Suprapubic skin (tissue), 4 donors: ENCODE measurements around the gene SAMD11. TPM values are rescaled to one million over a fixed set of nuclear protein-coding genes. Genes with fewer than 3 reads are reported as not detected.
"Not testable (repeated sequence)": the region's sequence is repeated elsewhere in the genome, so short reads cannot be mapped to it uniquely, and the experiment has no call there.

Experiments
- DNase-seq, 2 donors: peaks; one replicate each; pipeline ENCODE4 v3.0.0-alpha.2; 2019; ENCODE audit warnings: low spot score in 2 of 2
- H3K27ac ChIP-seq: fragments of 200-600 bp; sonication (generic); one replicate; pipeline ENCODE4 v1.5.1; 2019
- H3K27me3 ChIP-seq: fragments of 200-600 bp; sonication (generic); one replicate; pipeline ENCODE4 v1.5.1; 2019
- H3K36me3 ChIP-seq: fragments of 200-600 bp; sonication (generic); one replicate; pipeline ENCODE4 v1.5.1; 2019
- H3K4me1 ChIP-seq: fragments of 200-600 bp; sonication (generic); one replicate; pipeline ENCODE4 v1.5.1; 2019
- H3K4me3 ChIP-seq: fragments of 200-600 bp; sonication (generic); one replicate; pipeline ENCODE4 v1.5.1; 2019; ENCODE audit warnings: mild to moderate bottlenecking
- H3K9me3 ChIP-seq: fragments of 200-600 bp; sonication (generic); one replicate; pipeline ENCODE4 v1.5.1; 2019
- EP300 ChIP-seq: sonication (generic); formaldehyde crosslinking; IDR thresholded peaks from one replicate; pipeline ENCODE4 v1.6.1; 2017; ENCODE audit warnings: antibody characterized with exemption
- POLR2A ChIP-seq, 2 donors: fragments of 450-650 bp; IDR thresholded peaks; one replicate each; pipeline ENCODE4 v1.6.1; 2017; ENCODE audit warnings: antibody characterized with exemption in 2 of 2, mild to moderate bottlenecking in 2 of 2, moderate library complexity in 2 of 2
- POLR2AphosphoS5 ChIP-seq, 3 donors: sonication (generic); formaldehyde crosslinking; IDR thresholded peaks; one replicate each; pipeline ENCODE4 v1.6.1; 2017; ENCODE audit warnings: antibody characterized with exemption in 3 of 3
- WGBS: methylation state at CpG from one replicate; pipeline ENCODE4 v1.1.5; 2018; 5-methylcytosine and 5-hydroxymethylcytosine counted together
- total RNA-seq, 4 donors: library from RNA; depleted of rRNA; stranded (reverse); fragments of >200 nt; gene quantifications; one replicate each; pipeline ENCODE4 v1.1.0, GENCODE V29; 2016
- TF ChIP-seq, protein P1 (sequence below), 2 donors: fragments of 200-600 bp in 1 of 2; fragments of 450-650 bp in 1 of 2; sonication (generic) in 1 of 2; IDR thresholded peaks; one replicate each; pipeline ENCODE4 v1.5.1; 2016 to 2019; ENCODE audit warnings: antibody characterized with exemption in 2 of 2, mild to moderate bottlenecking in 1 of 2, moderate library complexity in 1 of 2

The SAMD11 gene
- total RNA-seq, 4 donors from 2014 or later: 0.85 to 2.0 (median 1.5) TPM; not detected in 1

DNA sequence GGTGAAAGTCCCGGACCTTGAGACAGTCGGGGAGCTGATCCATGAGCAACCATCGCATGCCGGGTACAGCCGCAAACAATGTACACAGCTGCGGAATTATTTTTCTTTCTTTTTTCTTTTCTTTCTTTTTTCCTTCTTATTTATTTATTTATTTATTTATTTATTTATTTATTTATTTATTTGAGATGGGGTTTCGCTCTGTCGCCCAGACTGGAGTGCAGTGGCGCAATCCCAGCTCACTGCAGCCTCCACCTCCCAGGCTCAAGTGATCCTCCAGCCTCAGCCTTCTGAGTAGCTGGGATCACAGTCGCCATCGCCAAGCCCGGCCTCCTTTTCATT is 60.7 kb downstream of the SAMD11 start:
- TF ChIP-seq POLR2A (IDR thresholded peaks at IDR 0.05): no peak
- TF ChIP-seq, protein P1, sequence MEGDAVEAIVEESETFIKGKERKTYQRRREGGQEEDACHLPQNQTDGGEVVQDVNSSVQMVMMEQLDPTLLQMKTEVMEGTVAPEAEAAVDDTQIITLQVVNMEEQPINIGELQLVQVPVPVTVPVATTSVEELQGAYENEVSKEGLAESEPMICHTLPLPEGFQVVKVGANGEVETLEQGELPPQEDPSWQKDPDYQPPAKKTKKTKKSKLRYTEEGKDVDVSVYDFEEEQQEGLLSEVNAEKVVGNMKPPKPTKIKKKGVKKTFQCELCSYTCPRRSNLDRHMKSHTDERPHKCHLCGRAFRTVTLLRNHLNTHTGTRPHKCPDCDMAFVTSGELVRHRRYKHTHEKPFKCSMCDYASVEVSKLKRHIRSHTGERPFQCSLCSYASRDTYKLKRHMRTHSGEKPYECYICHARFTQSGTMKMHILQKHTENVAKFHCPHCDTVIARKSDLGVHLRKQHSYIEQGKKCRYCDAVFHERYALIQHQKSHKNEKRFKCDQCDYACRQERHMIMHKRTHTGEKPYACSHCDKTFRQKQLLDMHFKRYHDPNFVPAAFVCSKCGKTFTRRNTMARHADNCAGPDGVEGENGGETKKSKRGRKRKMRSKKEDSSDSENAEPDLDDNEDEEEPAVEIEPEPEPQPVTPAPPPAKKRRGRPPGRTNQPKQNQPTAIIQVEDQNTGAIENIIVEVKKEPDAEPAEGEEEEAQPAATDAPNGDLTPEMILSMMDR (IDR thresholded peaks at IDR 0.05): no peak
- no peak for TF ChIP-seq POLR2AphosphoS5 (IDR thresholded peaks at IDR 0.05)
- TF ChIP-seq EP300: no peak

DNA sequence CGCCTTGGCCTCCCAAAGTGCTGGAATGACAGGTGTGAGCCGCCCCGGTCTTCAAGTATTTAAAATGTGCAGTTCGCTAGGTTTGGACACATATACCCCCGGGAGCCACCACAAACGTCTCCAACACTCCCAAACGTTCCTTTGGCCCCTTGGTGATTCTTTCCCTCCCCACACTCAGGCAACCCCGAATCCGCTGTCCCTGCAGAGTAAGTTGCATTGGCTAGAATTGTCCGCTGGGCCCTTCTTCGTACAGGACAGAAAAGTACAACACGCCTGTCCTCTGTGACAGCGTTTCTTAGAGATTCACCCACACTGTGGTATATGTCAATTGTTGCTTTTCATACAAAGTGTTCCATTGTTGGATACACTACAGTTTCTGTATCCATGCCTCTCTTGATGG is 61.4 kb downstream of the SAMD11 start:
- Histone ChIP-seq H3K4me1 (peaks cover 7% of the 10 kb centered on the region), H3K27ac (no peak overlapping the region), H3K4me3 (no peak overlapping the region), H3K27me3 (peaks cover 60% of the 10 kb centered on the region), H3K36me3 (no peaks in the 10 kb centered on the region), H3K9me3 (no peaks in the 10 kb centered on the region)
- TF ChIP-seq, protein P1 (IDR thresholded peaks at IDR 0.05): no peak
- TF ChIP-seq EP300 (no peak), POLR2A (IDR thresholded peaks at IDR 0.05) (no peak), POLR2AphosphoS5 (IDR thresholded peaks at IDR 0.05) (no peak)
- DNase-seq: no peak
- WGBS: 81% methylated on average over 13 of the region's 13 CpGs

More for the DNA sequence above, 60.7 kb downstream of the SAMD11 start:
- H3K27me3 ChIP-seq: peaks cover 62% of the 10 kb centered on the region
- H3K27ac ChIP-seq: no peak overlapping the region
- no peak for DNase-seq
- 61% methylated on average over 12 of the region's 12 CpGs for WGBS
- peaks cover 11% of the 10 kb centered on the region for H3K4me1 ChIP-seq
- H3K36me3 ChIP-seq: no peaks in the 10 kb centered on the region
- H3K9me3 ChIP-seq: no peaks in the 10 kb centered on the region
- no peak overlapping the region for H3K4me3 ChIP-seq

DNA sequence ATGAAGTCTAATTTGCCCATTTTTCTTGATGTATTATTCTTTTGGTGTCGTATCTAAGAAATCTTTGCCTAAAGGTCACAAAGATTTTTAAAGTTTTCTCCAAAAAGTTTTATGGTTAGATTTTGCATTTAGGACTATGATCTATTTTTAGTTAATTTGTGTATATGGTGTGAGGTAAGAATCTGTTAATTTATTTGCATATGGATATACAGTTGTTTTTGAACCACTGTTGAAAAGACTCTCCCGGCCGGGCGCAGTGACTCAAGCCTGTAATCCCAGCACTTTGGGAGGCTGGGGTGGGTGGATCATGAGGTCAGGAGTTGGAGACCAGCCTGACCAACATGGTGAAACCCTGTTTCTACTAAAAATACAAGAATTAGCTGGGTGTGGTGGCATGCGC is 64.3 kb downstream of the SAMD11 start:
- not testable (repeated sequence) for H3K27ac ChIP-seq, H3K4me1 ChIP-seq, H3K36me3 ChIP-seq, H3K4me3 ChIP-seq, DNase-seq, H3K9me3 ChIP-seq
- WGBS: 81% methylated on average over 5 of the region's 5 CpGs
- peaks cover 41% of the 10 kb centered on the region for H3K27me3 ChIP-seq

DNA sequence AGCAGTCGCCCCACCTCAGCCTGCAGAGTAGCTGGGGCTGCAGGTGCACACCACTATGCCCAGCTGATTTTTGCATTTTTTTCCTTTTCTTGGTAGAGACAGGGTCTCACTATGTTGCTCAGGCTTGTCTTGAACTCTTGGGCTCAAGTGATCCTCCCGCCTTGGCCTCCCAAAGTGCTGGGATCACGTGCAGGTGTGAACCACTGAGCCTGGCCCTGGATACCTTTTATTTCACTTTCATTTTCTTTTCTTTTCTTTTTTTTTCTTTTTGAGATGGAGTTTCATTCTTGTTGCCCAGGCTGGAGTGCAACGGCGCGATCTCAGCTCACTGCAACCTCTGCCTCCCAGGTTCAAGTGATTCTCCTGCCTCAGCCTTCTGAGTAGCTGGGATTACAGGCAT is 67.6 kb downstream of the SAMD11 start:
- not testable (repeated sequence) for H3K9me3 ChIP-seq, DNase-seq, H3K4me1 ChIP-seq, H3K27ac ChIP-seq, H3K36me3 ChIP-seq, H3K4me3 ChIP-seq
- H3K27me3 ChIP-seq: peaks cover 18% of the 10 kb centered on the region
- 93% methylated on average over 6 of the region's 6 CpGs for WGBS

DNA sequence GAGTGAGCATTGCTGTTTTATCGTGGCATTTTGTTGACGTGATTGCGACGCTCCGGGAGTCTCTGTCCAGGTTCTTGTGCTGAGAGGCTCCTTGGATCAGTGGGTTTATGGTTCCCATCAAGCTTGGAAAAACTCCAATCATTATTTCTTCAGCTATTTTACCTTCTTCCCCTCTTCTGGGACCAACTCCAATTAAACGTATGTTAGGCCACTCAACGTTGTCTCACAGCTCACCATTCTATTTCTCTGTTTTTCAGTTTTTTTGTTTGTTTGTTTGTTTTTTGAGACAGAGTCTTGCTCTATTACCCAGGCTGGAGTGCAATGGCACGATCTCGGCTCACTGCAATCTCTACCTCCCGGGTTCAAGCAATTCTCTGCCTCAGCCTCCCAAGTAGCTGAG is 68.2 kb downstream of the SAMD11 start:
- WGBS: 98% methylated on average over 10 of the region's 10 CpGs
- H3K4me1 ChIP-seq: no peaks in the 10 kb centered on the region
- no peak for DNase-seq
- H3K27ac ChIP-seq: no peak overlapping the region
- no peaks in the 10 kb centered on the region for H3K36me3 ChIP-seq
- H3K9me3 ChIP-seq: no peaks in the 10 kb centered on the region
- TF ChIP-seq POLR2AphosphoS5 (IDR thresholded peaks at IDR 0.05) (no peak), EP300 (no peak), POLR2A (IDR thresholded peaks at IDR 0.05) (no peak)
- TF ChIP-seq, protein P1 (IDR thresholded peaks at IDR 0.05): no peak
- no peak overlapping the region for H3K4me3 ChIP-seq
- peaks cover 25% of the 10 kb centered on the region for H3K27me3 ChIP-seq

DNA sequence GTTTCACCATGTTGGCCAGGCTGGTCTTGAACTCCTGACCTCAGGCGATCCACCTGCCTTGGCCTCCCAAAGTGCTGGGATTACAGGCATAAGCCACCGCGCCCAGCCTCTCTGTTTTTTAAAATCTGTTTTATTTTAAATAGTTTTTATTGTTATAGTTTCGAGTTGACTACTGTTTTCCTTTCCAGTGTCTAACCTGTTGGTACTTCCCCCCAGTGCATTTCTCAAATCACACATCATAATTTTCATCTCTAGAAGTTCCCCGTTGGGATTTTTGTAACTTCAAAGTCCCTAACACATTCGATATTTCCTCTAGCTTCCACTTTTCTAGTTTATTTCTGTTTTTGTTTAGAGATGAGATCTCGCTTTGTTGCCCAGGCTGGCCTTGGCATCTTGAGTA is 68.6 kb downstream of the SAMD11 start:
- no peaks in the 10 kb centered on the region for H3K9me3 ChIP-seq
- peaks cover 29% of the 10 kb centered on the region for H3K27me3 ChIP-seq
- DNase-seq: no peak
- no peak overlapping the region for H3K27ac ChIP-seq
- TF ChIP-seq, protein P1 (IDR thresholded peaks at IDR 0.05): no peak
- no peak for TF ChIP-seq EP300
- no peak for TF ChIP-seq POLR2A (IDR thresholded peaks at IDR 0.05)
- no peak for TF ChIP-seq POLR2AphosphoS5 (IDR thresholded peaks at IDR 0.05)
- H3K4me3 ChIP-seq: no peak overlapping the region
- H3K4me1 ChIP-seq: no peaks in the 10 kb centered on the region
- 91% methylated on average over 7 of the region's 7 CpGs for WGBS
- no peaks in the 10 kb centered on the region for H3K36me3 ChIP-seq
